Suprapubic skin (tissue), 4 donors: Measurements from ENCODE around the gene ATXN7L1. TPM values are rescaled to one million over a fixed set of nuclear protein-coding genes. Genes with fewer than 3 reads are reported as not detected.

Experiments
- DNase-seq, 2 donors: peaks; one replicate each; pipeline ENCODE4 v3.0.0-alpha.2; 2019; ENCODE audit warnings: low spot score in 2 of 2
- H3K27ac ChIP-seq: fragments of 200-600 bp; sonication (generic); one replicate; pipeline ENCODE4 v1.5.1; 2019
- H3K27me3 ChIP-seq: fragments of 200-600 bp; sonication (generic); one replicate; pipeline ENCODE4 v1.5.1; 2019
- H3K36me3 ChIP-seq: fragments of 200-600 bp; sonication (generic); one replicate; pipeline ENCODE4 v1.5.1; 2019
- H3K4me1 ChIP-seq: fragments of 200-600 bp; sonication (generic); one replicate; pipeline ENCODE4 v1.5.1; 2019
- H3K4me3 ChIP-seq: fragments of 200-600 bp; sonication (generic); one replicate; pipeline ENCODE4 v1.5.1; 2019; ENCODE audit warnings: mild to moderate bottlenecking
- H3K9me3 ChIP-seq: fragments of 200-600 bp; sonication (generic); one replicate; pipeline ENCODE4 v1.5.1; 2019
- EP300 ChIP-seq: sonication (generic); formaldehyde crosslinking; IDR thresholded peaks from one replicate; pipeline ENCODE4 v1.6.1; 2017; ENCODE audit warnings: antibody characterized with exemption
- POLR2A ChIP-seq, 2 donors: fragments of 450-650 bp; IDR thresholded peaks; one replicate each; pipeline ENCODE4 v1.6.1; 2017; ENCODE audit warnings: antibody characterized with exemption in 2 of 2, mild to moderate bottlenecking in 2 of 2, moderate library complexity in 2 of 2
- POLR2AphosphoS5 ChIP-seq, 3 donors: sonication (generic); formaldehyde crosslinking; IDR thresholded peaks; one replicate each; pipeline ENCODE4 v1.6.1; 2017; ENCODE audit warnings: antibody characterized with exemption in 3 of 3
- WGBS: methylation state at CpG from one replicate; pipeline ENCODE4 v1.1.5; 2018; 5-methylcytosine and 5-hydroxymethylcytosine counted together
- total RNA-seq, 4 donors: library from RNA; depleted of rRNA; stranded (reverse); fragments of >200 nt; gene quantifications; one replicate each; pipeline ENCODE4 v1.1.0, GENCODE V29; 2016
- TF ChIP-seq, protein P1 (sequence below), 2 donors: fragments of 200-600 bp in 1 of 2; fragments of 450-650 bp in 1 of 2; sonication (generic) in 1 of 2; IDR thresholded peaks; one replicate each; pipeline ENCODE4 v1.5.1; 2016 to 2019; ENCODE audit warnings: antibody characterized with exemption in 2 of 2, mild to moderate bottlenecking in 1 of 2, moderate library complexity in 1 of 2

The ATXN7L1 gene
- total RNA-seq, 4 donors from 2014 or later = 14.8 to 35.6 (median 17.3) TPM

DNA sequence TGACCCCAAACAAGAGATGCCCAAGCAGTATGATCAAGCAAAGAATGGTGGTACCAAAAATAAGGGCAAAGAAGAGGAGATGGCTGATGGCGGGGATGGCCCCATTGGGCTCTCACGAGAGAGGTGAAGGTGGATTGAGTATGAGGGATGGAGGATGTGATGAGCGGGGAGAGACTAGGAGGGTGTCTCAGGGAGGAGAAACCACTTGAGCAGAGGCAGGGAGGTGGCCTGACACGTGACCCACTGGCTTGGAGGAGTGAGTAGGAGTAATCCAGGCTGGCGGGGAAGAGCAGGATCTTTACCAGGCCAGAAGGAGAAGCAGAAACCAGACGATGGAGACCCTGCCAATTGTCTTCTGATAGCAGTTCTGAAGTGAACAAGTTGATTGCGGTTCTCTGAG is 33.3 kb upstream of the ATXN7L1 start:
- Histone ChIP-seq H3K36me3 (peaks cover 2% of the 10 kb centered on the region), H3K9me3 (no peaks in the 10 kb centered on the region), H3K27me3 (no peaks in the 10 kb centered on the region), H3K4me3 (no peak overlapping the region), H3K27ac (no peak overlapping the region), H3K4me1 (no peaks in the 10 kb centered on the region)
- 93% methylated on average over 7 of the region's 7 CpGs for WGBS
- no peak for DNase-seq
- TF ChIP-seq EP300 (no peak), POLR2AphosphoS5 (IDR thresholded peaks at IDR 0.05) (no peak), POLR2A (IDR thresholded peaks at IDR 0.05) (no peak)
- TF ChIP-seq, protein P1, sequence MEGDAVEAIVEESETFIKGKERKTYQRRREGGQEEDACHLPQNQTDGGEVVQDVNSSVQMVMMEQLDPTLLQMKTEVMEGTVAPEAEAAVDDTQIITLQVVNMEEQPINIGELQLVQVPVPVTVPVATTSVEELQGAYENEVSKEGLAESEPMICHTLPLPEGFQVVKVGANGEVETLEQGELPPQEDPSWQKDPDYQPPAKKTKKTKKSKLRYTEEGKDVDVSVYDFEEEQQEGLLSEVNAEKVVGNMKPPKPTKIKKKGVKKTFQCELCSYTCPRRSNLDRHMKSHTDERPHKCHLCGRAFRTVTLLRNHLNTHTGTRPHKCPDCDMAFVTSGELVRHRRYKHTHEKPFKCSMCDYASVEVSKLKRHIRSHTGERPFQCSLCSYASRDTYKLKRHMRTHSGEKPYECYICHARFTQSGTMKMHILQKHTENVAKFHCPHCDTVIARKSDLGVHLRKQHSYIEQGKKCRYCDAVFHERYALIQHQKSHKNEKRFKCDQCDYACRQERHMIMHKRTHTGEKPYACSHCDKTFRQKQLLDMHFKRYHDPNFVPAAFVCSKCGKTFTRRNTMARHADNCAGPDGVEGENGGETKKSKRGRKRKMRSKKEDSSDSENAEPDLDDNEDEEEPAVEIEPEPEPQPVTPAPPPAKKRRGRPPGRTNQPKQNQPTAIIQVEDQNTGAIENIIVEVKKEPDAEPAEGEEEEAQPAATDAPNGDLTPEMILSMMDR (IDR thresholded peaks at IDR 0.05) = no peak

GRCh38 chr7:105907129-105907846 is 30.9 kb upstream of the ATXN7L1 start:
- H3K36me3 ChIP-seq = no peaks in the 10 kb centered on the region
- 80% methylated on average over 9 of the region's 9 CpGs for WGBS
- DNase-seq = no peak
- no peaks in the 10 kb centered on the region for H3K27me3 ChIP-seq
- TF ChIP-seq POLR2AphosphoS5 (IDR thresholded peaks at IDR 0.05) = no peak
- TF ChIP-seq, protein P1 (IDR thresholded peaks at IDR 0.05) = no peak
- TF ChIP-seq EP300 = no peak
- no peak for TF ChIP-seq POLR2A (IDR thresholded peaks at IDR 0.05)
- H3K4me1 ChIP-seq = no peaks in the 10 kb centered on the region
- H3K4me3 ChIP-seq = no peak overlapping the region
- no peak overlapping the region for H3K27ac ChIP-seq
- H3K9me3 ChIP-seq = no peaks in the 10 kb centered on the region

DNA sequence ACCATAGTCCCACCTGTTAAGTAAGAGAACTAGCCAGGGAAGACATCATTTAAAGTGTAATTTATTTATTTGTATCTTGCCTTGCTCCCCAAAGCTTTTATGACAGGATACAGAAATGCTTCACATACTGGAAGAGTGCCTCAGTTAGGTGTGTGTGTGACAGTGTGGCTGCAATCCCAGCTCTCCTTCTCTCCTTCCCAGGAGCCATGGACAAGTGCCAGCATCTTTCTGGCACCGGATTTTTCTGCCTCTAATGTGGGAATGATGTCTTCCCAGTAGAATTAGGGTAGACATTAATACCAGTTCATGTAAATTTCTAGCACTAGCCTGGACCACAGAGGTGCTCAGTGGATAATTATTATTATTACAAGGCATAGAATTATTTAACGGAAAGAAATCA is 30.3 kb upstream of the ATXN7L1 start:
- 37% methylated on average over 2 of the region's 2 CpGs for WGBS
- H3K4me1 ChIP-seq = no peaks in the 10 kb centered on the region
- no peak overlapping the region for H3K27ac ChIP-seq
- no peaks in the 10 kb centered on the region for H3K36me3 ChIP-seq
- DNase-seq = no peak
- H3K27me3 ChIP-seq = no peaks in the 10 kb centered on the region
- no peak overlapping the region for H3K4me3 ChIP-seq
- no peak for TF ChIP-seq EP300
- TF ChIP-seq POLR2AphosphoS5 (IDR thresholded peaks at IDR 0.05) = no peak
- TF ChIP-seq POLR2A (IDR thresholded peaks at IDR 0.05) = no peak
- TF ChIP-seq, protein P1 (IDR thresholded peaks at IDR 0.05) = no peak
- no peaks in the 10 kb centered on the region for H3K9me3 ChIP-seq

GRCh38 chr7:105905910-105906568 is 29.6 kb upstream of the ATXN7L1 start:
- DNase-seq = no peak
- H3K4me3 ChIP-seq = no peak overlapping the region
- TF ChIP-seq POLR2A (IDR thresholded peaks at IDR 0.05) (no peak), POLR2AphosphoS5 (IDR thresholded peaks at IDR 0.05) (no peak), EP300 (no peak)
- WGBS = 74% methylated on average over 8 of the region's 8 CpGs
- no peak overlapping the region for H3K27ac ChIP-seq
- no peaks in the 10 kb centered on the region for H3K9me3 ChIP-seq
- no peaks in the 10 kb centered on the region for H3K27me3 ChIP-seq
- no peaks in the 10 kb centered on the region for H3K4me1 ChIP-seq
- no peaks in the 10 kb centered on the region for H3K36me3 ChIP-seq

DNA sequence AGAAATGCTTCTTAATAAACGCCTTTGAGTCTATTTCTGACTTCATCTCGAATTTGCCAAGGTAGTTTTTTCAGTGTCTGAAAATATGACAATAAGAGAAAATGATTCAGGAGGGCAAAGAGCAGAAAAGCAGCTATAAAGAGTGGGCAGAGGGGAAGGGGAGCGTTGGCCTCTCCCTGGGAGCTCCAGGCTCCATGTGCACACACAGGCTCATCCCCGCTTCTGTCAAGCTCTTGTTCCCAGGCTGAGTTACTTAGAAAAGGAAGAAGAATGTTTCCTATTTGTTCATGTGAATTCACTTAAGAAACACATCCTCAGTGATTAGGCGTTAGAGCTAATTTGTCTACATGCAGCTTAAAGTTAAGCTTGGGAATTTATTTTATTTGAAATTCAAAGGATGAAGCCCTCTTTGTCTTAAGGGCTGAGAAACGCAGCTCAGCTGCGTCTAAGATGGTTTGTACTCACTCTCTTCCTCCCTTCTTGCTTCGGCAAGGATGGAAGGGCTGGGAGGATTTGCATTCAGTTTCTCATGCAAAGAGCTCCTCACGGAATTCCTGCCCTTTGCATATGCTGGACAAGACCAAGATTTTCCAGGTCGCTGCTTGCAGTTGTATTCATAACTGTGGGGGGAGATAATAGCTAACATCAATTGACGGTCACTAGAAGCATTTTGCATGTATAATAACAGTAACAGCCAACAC is 29.0 kb upstream of the ATXN7L1 start:
- Histone ChIP-seq H3K4me1 (no peaks in the 10 kb centered on the region), H3K4me3 (no peak overlapping the region), H3K27ac (no peak overlapping the region), H3K36me3 (no peaks in the 10 kb centered on the region), H3K27me3 (no peaks in the 10 kb centered on the region), H3K9me3 (no peaks in the 10 kb centered on the region)
- WGBS = 87% methylated on average over 11 of the region's 11 CpGs
- DNase-seq = no peak
- TF ChIP-seq EP300 = no peak
- no peak for TF ChIP-seq POLR2AphosphoS5 (IDR thresholded peaks at IDR 0.05)
- TF ChIP-seq, protein P1 (IDR thresholded peaks at IDR 0.05) = no peak
- TF ChIP-seq POLR2A (IDR thresholded peaks at IDR 0.05) = no peak
